GM12872 (cell line): ENCODE results near the gene HERPUD1.

Source experiments
- TF ChIP-seq, protein P1 (sequence below): IDR thresholded peaks from 3 replicates; pipeline ENCODE4 v1.5.1; 2011; ENCODE audit warnings: low read depth, mild to moderate bottlenecking, low read length, moderate library complexity; ENCODE audit not compliant: insufficient read depth

The HERPUD1 gene

DNA sequence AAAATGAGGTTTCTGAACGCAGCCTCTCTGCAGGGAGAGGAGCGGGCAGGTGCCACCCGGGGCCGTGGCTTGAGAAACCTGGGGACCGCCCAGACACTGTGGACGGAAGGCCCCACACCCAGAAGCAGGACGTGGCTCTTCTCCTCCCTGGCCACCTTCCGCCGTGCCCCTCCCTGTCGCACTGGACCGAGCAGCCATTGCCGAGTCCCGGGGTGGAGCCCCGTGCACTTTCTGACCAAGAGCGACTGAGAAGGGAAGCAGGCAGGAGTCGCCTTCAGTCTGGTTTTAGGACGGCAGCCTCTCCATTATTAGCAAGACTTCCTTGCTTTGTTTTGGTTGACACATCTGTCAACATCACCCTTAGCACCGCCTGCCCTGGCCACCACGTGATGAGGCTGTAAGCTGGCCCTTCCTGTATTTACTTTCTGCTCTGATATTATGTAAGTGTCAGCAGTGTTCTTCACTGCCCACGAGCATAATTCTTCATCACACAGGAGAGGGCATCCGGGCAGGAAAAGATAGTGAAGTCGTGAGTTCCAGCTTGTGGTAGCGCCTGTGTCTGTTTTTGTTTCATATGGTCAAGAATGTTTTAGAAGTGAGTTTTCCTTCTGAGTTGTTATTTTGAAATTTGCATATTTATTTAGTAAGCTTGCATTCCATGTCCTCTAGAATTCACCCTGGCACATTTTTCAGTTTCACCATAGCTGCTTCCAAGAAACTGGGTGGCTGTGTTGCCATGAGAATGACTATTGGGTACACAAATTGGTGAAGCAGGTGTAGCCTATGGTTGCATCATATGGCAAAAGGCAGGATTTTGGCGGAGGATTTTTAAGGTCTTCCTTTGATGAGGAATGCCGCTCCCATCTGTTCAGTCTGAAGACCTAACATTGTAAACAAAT lies 1.0 kb downstream of the HERPUD1 start:
- TF ChIP-seq, protein P1, sequence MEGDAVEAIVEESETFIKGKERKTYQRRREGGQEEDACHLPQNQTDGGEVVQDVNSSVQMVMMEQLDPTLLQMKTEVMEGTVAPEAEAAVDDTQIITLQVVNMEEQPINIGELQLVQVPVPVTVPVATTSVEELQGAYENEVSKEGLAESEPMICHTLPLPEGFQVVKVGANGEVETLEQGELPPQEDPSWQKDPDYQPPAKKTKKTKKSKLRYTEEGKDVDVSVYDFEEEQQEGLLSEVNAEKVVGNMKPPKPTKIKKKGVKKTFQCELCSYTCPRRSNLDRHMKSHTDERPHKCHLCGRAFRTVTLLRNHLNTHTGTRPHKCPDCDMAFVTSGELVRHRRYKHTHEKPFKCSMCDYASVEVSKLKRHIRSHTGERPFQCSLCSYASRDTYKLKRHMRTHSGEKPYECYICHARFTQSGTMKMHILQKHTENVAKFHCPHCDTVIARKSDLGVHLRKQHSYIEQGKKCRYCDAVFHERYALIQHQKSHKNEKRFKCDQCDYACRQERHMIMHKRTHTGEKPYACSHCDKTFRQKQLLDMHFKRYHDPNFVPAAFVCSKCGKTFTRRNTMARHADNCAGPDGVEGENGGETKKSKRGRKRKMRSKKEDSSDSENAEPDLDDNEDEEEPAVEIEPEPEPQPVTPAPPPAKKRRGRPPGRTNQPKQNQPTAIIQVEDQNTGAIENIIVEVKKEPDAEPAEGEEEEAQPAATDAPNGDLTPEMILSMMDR, result no peak

DNA sequence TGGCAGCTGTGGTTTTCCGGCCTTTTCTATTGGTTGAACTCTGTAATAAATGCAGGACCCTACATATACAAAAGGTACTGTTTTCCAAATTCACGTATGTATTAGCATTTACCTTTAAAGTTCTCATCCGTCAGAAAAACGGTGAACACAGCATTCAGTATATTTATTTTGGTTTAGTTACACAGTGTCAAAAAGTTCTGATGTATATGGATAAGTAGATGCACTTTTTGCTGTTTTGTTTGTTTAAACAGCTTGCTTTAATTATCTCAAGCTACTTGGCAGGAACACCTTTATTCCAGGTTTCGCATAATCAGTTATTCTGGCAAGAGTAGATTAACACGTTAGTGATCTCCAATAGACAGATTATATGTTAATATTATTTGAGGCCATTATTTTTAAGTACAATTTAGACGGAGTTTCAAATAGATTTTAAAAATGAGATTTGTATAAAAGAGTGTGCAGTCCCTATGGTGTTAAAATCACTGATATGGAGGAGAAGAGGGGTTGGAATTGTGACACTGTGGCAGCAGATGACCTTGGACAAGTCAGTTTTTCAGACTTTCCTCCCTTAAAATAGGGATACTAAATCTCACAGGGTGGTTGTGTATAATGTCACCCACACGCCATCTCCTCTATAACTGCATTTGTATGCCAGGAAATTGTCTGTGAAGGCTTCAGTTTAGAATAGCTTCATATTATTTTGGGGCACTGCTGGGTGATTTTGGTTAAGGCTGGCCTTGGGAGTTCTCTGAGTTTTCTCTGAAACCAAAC lies 2.1 kb downstream of the HERPUD1 start:
- TF ChIP-seq, protein P1, result no peak

DNA sequence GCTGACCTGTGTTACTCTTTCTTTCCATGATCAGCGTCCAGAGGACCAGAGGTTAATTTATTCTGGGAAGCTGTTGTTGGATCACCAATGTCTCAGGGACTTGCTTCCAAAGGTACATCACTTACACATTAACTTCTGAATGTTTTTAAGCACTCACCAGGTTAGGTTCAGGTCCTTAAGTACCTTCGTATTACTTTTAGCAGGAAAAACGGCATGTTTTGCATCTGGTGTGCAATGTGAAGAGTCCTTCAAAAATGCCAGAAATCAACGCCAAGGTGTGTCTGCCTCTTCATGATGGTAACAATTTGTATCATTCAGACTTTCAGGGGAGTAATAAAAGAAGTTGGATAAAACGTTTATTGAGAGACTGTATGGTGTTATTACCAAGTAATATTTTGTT lies 3.3 kb downstream of the HERPUD1 start:
- TF ChIP-seq, protein P1, result no peak

- TF ChIP-seq, protein P1, result no peak
Observed at GRCh38 chr16:56936491-56936890, 4.5 kb downstream of the HERPUD1 start.

DNA sequence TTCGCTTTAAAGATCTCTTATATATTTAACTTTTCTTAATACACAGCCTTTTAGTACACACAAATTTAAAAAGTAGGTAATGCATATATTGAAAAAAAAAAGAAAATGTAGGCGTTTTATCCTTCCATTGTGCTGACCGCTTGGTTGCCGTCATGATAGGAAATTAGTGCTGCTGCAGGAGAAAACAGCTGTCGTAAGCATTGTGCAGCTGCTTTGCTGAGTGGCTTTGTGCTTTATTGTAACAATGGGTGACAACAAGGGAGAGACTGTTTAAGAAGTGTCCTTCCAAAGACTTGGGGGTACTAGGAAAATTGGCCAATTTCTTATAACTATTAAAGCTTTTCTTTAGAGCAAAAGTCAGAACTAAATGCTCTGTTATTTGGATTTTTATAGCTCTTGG lies 5.0 kb downstream of the HERPUD1 start:
- TF ChIP-seq, protein P1, result no peak

- TF ChIP-seq, protein P1, result no peak
Observed at GRCh38 chr16:56938664-56939513, 6.9 kb downstream of the HERPUD1 start.

- TF ChIP-seq, protein P1, result no peak
Observed at GRCh38 chr16:56939801-56940200, 7.9 kb downstream of the HERPUD1 start.
